ENCODE data around the gene PPIG. TPM values are rescaled to one million over a fixed set of nuclear protein-coding genes. Genes with fewer than 3 reads are reported as not detected.

Gene PPIG
- total RNA-seq (2022; extraction: Qiagen RNA extraction): 34.4 to 48.4 TPM (median 44.7 TPM) in 5 replicates

DNA sequence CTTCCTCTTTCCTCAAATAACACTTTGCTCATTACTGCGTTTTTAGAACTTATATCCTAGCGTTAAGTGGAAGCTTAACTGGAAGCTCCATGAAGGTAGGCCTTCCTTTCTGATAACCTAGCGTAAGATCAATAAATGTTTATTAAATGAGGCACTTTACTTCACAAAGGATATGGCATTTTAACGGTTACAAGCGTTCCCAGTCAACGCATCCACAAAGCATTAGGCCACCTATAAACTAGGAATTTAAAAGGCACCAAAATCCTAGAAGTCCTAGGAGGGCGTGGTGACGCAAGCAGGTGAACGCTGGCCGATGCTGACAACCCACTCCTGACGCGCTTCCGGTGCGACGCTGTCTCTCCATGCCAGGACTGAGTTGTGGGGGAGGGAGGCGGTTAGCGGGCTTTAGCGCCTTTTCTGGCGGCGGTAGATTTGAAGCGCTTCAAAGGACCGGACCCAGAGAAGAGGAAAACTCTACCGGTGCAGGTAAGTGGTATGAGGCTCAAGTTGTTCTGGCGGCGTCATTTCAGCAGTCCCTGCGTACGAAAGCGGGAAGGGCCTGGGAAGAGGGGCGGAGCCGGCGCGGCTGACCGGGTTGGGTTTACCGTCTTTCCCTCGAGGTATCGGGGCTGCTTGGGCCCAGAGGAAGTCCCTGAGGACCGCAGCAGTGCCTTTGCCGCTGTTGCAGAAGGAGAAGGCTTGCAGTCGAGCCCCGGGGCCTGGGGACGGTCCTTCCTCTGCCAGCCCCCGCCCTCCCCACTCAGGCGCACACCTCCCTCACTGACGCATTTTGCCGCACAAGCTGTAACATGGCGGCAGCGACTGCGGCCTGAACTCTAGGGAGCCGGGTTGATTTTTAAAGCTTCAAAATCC, at the start of gene PPIG:
PPIG (plus strand) TSS at position 347 of the 873 bp plus-strand sequence. CDS start 19,691 bp downstream, outside the sequence.

DNA sequence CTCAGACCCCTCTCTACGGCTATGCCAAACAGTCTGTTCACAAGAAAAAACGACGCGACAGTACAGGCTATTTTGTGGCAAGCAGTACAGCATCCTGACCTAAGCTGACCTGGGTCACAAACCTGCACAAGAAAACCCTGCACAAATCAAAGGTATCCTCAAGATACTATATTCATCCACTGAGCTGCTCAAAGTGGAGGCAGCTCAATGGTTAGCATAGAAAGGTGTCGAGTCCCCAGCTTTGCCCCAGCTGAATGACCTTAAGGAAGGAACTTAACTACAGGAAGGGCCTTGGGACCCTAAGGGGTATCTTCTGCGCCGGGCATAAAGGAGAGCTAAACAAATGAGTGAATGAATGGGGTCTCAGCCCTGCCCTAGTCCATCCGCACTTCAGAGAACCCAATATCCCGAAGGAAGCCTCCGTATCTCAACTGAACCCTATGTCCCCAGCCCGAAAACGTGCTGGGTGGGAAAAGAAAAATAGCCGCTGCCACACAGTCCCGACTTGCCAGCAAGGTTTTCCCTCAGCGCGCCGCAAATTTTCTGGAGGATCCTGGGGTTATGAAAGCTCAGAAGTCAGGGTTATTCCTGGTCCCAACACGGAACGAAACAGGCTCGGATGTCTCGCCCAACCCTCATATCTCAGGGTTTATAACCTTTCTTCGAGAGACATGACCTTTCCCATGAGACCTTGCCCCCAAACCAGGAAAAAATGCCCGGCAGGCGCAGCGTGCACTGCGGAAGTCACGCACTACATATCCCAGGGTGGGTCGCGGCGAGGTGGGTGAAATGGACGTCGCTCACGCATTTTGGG, 10.8 kb upstream of the PPIG start, which contains the start of gene FASTKD1:
FASTKD1 (minus strand) TSS at position 706 of the 814 bp plus-strand sequence. CDS start 1,836 bp downstream, outside the sequence.

Other genes starting within 250 kb of the PPIG start
- gene LRP2, start 221.8 kb upstream of the PPIG start, total RNA-seq (2022; extraction: Qiagen RNA extraction): under 0.01 to 0.07 TPM (median 0.02 TPM) in 3 of 5 replicates, not detected in the others
- gene BBS5, start 104.9 kb upstream of the PPIG start, total RNA-seq (2022; extraction: Qiagen RNA extraction): 4.4 to 5.8 TPM (median 5.0 TPM) in 5 replicates
- gene KLHL41, start 74.6 kb upstream of the PPIG start, total RNA-seq (2022; extraction: Qiagen RNA extraction): 0.11 to 0.21 TPM (median 0.16 TPM) in 5 replicates
- gene FASTKD1, start 10.5 kb upstream of the PPIG start, total RNA-seq (2022; extraction: Qiagen RNA extraction): 20.3 to 24.1 TPM (median 23.6 TPM) in 5 replicates
- 0.22 to 0.77 TPM (median 0.40 TPM) in 5 replicates for gene CFAP210, start 110.1 kb downstream of the PPIG start, total RNA-seq (2022; extraction: Qiagen RNA extraction)
- 1.7 to 3.8 TPM (median 2.6 TPM) in 5 replicates for gene PHOSPHO2, start 110.1 kb downstream of the PPIG start, total RNA-seq (2022; extraction: Qiagen RNA extraction)
- gene KLHL23, start 149.5 kb downstream of the PPIG start, total RNA-seq (2022; extraction: Qiagen RNA extraction): 6.6 to 10.0 TPM (median 8.2 TPM) in 5 replicates
- 138 to 174 TPM (median 143 TPM) in 5 replicates for gene SSB, start 214.5 kb downstream of the PPIG start, total RNA-seq (2022; extraction: Qiagen RNA extraction)
- 76.3 to 105 TPM (median 86.9 TPM) in 5 replicates for gene METTL5, start 240.6 kb downstream of the PPIG start, total RNA-seq (2022; extraction: Qiagen RNA extraction)
- gene UBR3, start 243.1 kb downstream of the PPIG start, total RNA-seq (2022; extraction: Qiagen RNA extraction): 8.4 to 13.4 TPM (median 10.6 TPM) in 5 replicates